Endodermal cell (in vitro differentiated cells): ENCODE measurements around the gene PRKCA. TPM values are rescaled to one million over a fixed set of nuclear protein-coding genes. Genes with fewer than 3 reads are reported as not detected.

Experiments
- DNase-seq: peaks from one replicate; pipeline ENCODE4 v3.0.0-alpha.2; 2017
- H3K27ac ChIP-seq: 2 replicates; pipeline ENCODE4 v1.5.1; 2013; ENCODE audit warnings: mild to moderate bottlenecking, low read depth, low read length, moderate library complexity
- H3K27me3 ChIP-seq: 2 replicates; pipeline ENCODE4 v1.6.1; 2013; ENCODE audit warnings: mild to moderate bottlenecking, low read length, moderate library complexity; ENCODE audit not compliant: insufficient read depth, control insufficient read depth, poor library complexity, severe bottlenecking
- H3K36me3 ChIP-seq: 2 replicates; pipeline ENCODE4 v1.7.0; 2013; ENCODE audit warnings: mild to moderate bottlenecking, low read length, moderate library complexity; ENCODE audit not compliant: control insufficient read depth, insufficient read depth
- H3K4me1 ChIP-seq: one replicate; pipeline ENCODE4 v1.7.0; 2013; ENCODE audit warnings: low read length; ENCODE audit not compliant: control insufficient read depth, insufficient read depth
- H3K4me3 ChIP-seq: 2 replicates; pipeline ENCODE4 v1.5.1; 2013; ENCODE audit warnings: mild to moderate bottlenecking, low read length, moderate library complexity
- H3K9ac ChIP-seq: 2 replicates; pipeline ENCODE4 v1.6.1; 2013; ENCODE audit warnings: mild to moderate bottlenecking, low read length, moderate library complexity; ENCODE audit not compliant: poor library complexity, severe bottlenecking; ENCODE audit errors: extremely low read depth
- H3K9me3 ChIP-seq: 2 replicates; pipeline ENCODE4 v1.6.1; 2013; ENCODE audit warnings: mild to moderate bottlenecking, low read length, moderate library complexity; ENCODE audit not compliant: control insufficient read depth
- H3K27ac Mint-ChIP-seq: 2 replicates; pipeline ENCODE4 v1.8.0; 2020; ENCODE audit warnings: mixed read lengths
- H3K27me3 Mint-ChIP-seq: 2 replicates; pipeline ENCODE4 v1.8.0; 2021; ENCODE audit warnings: mild to moderate bottlenecking, mixed read lengths; ENCODE audit not compliant: insufficient read depth
- H3K36me3 Mint-ChIP-seq: 2 replicates; pipeline ENCODE4 v1.8.0; 2020; ENCODE audit warnings: low read depth, mixed read lengths
- H3K4me1 Mint-ChIP-seq: 2 replicates; pipeline ENCODE4 v1.8.0; 2020; ENCODE audit warnings: mixed read lengths
- H3K4me3 Mint-ChIP-seq: 2 replicates; pipeline ENCODE4 v1.8.0; 2020; ENCODE audit warnings: mild to moderate bottlenecking, moderate library complexity, mixed read lengths
- H3K9me3 Mint-ChIP-seq: 2 replicates; pipeline ENCODE4 v1.8.0; 2020; ENCODE audit warnings: mild to moderate bottlenecking, mixed read lengths
- CTCF ChIP-seq: fragments of 200-600 bp; sonication (generic); conservative IDR thresholded peaks from 2 replicates; pipeline ENCODE4 v1.5.0; 2021; ENCODE audit warnings: antibody characterized with exemption, mild to moderate bottlenecking
- WGBS, 2 experiments: methylation state at CpG; one replicate each; pipeline versions ENCODE4 v1.1.5 to v1.1.7; 2013; ENCODE audit warnings: missing lambda C conversion rate in 2 of 2, mixed read lengths in 1 of 2; ENCODE audit not compliant: insufficient coverage in 1 of 2, insufficient read length in 1 of 2; 5-methylcytosine and 5-hydroxymethylcytosine counted together
- total RNA-seq, 2 donors: library from RNA; stranded (reverse); fragmentation: NEBNext Ultra II Directional in 1 of 2; extraction: Animal tissue kit (Norgen Biotek cat#: 25700) in 1 of 2; gene quantifications; 2 replicates in 1 of 2; 3 replicates in 1 of 2; pipeline ENCODE4 v1.2.1, GENCODE V29; 2021

Gene PRKCA
- total RNA-seq, 2 donors from 2014 or later = 8.7 to 14.6 TPM

DNA sequence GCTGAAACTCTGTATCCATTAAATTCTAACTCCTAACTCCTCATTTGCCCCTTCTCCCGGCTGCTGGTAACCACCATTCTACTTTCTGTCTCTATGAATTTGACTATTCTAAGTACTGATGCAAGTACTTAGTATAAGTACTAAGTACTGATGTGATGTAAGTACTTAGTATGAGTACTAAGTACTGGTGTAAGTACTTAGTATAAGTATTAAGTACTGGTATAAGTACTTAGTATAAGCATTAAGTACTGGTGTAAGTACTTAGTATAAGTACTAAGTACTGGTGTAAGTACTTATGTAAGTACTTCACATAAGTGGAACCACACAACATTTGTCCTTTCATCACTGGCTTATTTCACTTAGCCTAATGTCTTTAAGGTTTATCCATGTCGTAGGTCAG lies 32.3 kb upstream of the PRKCA start:
- H3K36me3 Mint-ChIP-seq = no peaks in the 10 kb centered on the region

DNA sequence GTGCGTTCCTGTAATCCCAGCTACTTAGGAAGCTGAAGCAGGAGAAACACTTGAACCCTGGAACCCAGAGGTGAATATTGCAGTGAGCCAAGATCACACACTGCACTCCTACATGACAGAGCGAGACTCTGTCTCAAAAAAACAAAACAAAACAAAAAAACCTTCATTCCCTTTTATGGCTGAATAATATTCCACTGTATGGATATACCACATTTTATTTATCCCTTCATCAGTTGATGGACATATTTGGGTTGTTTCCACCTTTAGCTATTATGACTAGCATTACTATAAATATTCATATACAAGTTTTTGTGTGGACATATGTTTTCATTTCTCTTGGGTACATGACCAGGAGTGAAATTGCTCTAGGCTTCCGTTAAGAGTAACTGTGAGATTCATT lies 30.9 kb upstream of the PRKCA start:
- 92 to 100% methylated on average over 2 to 3 of the region's 3 CpGs for WGBS, 2 experiments
- peaks cover 2% of the 10 kb centered on the region for H3K4me1 Mint-ChIP-seq
- Histone ChIP-seq H3K4me3 (peak overlapping the region; percentile 44), H3K9me3 (peaks cover 21% of the 10 kb centered on the region), H3K36me3 (no peaks in the 10 kb centered on the region), H3K4me1 (no peaks in the 10 kb centered on the region), H3K9ac (no peak overlapping the region), H3K27me3 (no peaks in the 10 kb centered on the region), H3K27ac (no peak overlapping the region)
- no peaks in the 10 kb centered on the region for H3K36me3 Mint-ChIP-seq
- no peak overlapping the region for H3K27ac Mint-ChIP-seq
- peaks cover 26% of the 10 kb centered on the region for H3K9me3 Mint-ChIP-seq
- no peak for DNase-seq
- no peak overlapping the region for H3K4me3 Mint-ChIP-seq
- TF ChIP-seq CTCF = no peak
- H3K27me3 Mint-ChIP-seq = peaks cover 2% of the 10 kb centered on the region

More for the DNA sequence above, 32.3 kb upstream of the PRKCA start:
- peaks cover 7% of the 10 kb centered on the region for H3K4me1 Mint-ChIP-seq
- H3K9me3 ChIP-seq = peaks cover 21% of the 10 kb centered on the region
- TF ChIP-seq CTCF = no peak
- no peak overlapping the region for H3K27ac ChIP-seq
- WGBS, 2 experiments = 80 to 100% methylated on average over 1 to 2 of the region's 2 CpGs
- H3K27me3 Mint-ChIP-seq = peaks cover 2% of the 10 kb centered on the region
- no peak for DNase-seq
- H3K9me3 Mint-ChIP-seq = peaks cover 26% of the 10 kb centered on the region
- H3K4me3 Mint-ChIP-seq = no peak overlapping the region
- H3K4me1 ChIP-seq = no peaks in the 10 kb centered on the region
- H3K36me3 ChIP-seq = no peaks in the 10 kb centered on the region
- no peak overlapping the region for H3K9ac ChIP-seq
- no peak overlapping the region for H3K27ac Mint-ChIP-seq
- no peaks in the 10 kb centered on the region for H3K27me3 ChIP-seq
- peak overlapping the region; percentile 5 for H3K4me3 ChIP-seq

DNA sequence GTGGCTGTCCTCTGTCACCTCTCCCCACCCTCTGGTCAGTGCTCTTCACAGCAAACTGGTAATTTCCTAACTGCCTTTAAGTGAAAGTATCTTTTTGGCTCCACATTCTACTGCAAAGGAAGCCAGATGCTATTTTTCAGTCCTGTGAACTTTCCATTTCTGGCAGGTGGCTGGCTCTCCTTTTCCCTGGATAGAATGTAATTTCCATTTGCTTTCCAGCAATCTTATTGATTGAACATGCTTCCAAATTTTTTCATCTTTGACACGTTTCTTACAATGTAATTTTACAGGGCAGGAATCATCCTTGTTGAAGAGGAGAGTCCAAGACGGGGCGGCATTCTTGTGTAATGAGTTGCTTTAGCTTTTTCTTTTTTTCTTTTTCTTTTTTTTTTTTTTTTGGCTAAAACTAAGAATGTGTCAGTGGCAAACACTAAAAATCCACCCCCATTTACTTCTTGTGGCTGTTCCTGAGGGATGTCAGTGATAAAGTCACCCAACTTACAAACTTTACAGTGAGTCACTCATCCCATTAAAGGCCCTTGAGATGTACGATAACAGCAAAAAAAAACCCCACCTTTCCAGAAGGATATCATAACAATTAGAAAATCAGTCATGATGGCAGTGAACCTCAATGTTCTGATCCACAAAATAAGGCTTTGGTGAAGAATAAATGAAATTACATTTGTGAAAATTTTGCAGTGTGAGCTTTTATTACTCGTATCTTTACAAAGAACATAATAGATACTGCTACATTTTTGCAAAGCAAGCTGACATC lies 29.4 kb upstream of the PRKCA start:
- H3K4me3 Mint-ChIP-seq = no peak overlapping the region
- H3K27ac Mint-ChIP-seq = no peak overlapping the region
- Histone ChIP-seq H3K4me1 (no peaks in the 10 kb centered on the region), H3K27ac (no peak overlapping the region), H3K27me3 (no peaks in the 10 kb centered on the region), H3K36me3 (no peaks in the 10 kb centered on the region), H3K9me3 (peaks cover 21% of the 10 kb centered on the region), H3K9ac (no peak overlapping the region), H3K4me3 (no peak overlapping the region)
- H3K36me3 Mint-ChIP-seq = no peaks in the 10 kb centered on the region
- DNase-seq = no peak
- peaks cover 26% of the 10 kb centered on the region for H3K9me3 Mint-ChIP-seq
- 91% methylated on average over 5 of the region's 5 CpGs; no CpG with 5 or more reads in 1 of the 2 experiments for whole genome bisulfite sequencing, 2 experiments
- peaks cover 2% of the 10 kb centered on the region for H3K27me3 Mint-ChIP-seq
- peaks cover 7% of the 10 kb centered on the region for H3K4me1 Mint-ChIP-seq
- no peak for TF ChIP-seq CTCF
